ENCODE results near the gene NINJ2. TPM values are rescaled to one million over a fixed set of nuclear protein-coding genes. Genes with fewer than 3 reads are reported as not detected.

NINJ2 gene
- total RNA-seq, 2 donors from 2014 or later: 3.0 to 8.1 TPM

DNA sequence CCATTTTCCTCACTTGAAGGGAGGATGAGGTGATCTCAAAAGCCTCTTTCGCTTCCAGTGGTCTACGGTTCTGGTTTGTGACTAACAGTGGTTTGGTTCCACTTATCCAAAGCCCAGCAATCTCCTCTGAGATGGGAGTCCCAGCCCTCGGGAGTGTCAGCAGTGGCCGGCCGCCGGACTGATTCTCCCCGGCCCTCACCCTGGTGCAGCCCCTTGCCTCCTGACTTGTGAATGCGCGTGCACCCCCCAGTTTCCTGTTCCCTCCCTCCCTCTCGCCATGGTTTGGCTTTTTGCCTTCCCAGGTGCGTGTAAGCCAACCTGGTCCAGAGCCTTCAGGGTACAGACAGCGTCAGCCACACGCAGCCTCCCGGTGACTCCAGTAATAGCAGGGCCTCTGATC lies 129.0 kb downstream of the NINJ2 start:
- Mint-ChIP-seq H3K27ac (no peak overlapping the region), H3K4me3 (no peak overlapping the region), H3K27me3 (ENCODE audit: low read depth) (no peaks in the 10 kb centered on the region), H3K9me3 (peaks cover 6% of the 10 kb centered on the region in 2 donors), H3K36me3 (ENCODE audit: insufficient read depth in 2 of 2) (peaks cover 3 to 4% of the 10 kb centered on the region in 2 donors), H3K4me1 (ENCODE audit: low read depth) (peaks cover 7% of the 10 kb centered on the region)
- no peak for DNase-seq
- ATAC-seq (replicated peaks in 1 of 2): no peak

DNA sequence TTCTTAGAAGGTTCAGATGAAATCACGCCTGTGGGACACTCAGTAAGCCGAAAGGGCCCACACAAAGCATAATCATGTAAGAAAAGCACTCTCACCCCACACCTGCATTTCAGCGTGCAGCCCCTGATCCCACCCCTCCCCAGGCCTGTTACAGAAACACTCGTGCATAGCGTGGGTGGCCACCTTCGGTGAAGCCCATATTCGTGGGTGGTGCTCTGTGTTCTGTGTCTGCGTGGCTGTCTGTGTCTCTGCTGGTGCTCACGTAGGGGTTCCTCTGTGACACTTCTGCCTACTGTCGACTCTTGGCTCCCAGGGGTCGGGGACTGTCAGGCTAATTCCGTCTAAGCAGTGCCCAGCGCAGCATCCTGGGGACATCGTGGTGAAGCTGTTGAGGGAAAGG lies 129.5 kb downstream of the NINJ2 start:
- Mint-ChIP-seq H3K4me1 (ENCODE audit: low read depth) (peaks cover 2% of the 10 kb centered on the region), H3K9me3 (peaks cover 6% of the 10 kb centered on the region in 2 donors), H3K36me3 (ENCODE audit: insufficient read depth in 2 of 2) (peaks cover 3 to 4% of the 10 kb centered on the region in 2 donors), H3K27me3 (ENCODE audit: low read depth) (no peaks in the 10 kb centered on the region), H3K4me3 (no peak overlapping the region), H3K27ac (no peak overlapping the region)
- DNase-seq (no peak), ATAC-seq (replicated peaks in 1 of 2) (no peak)

DNA sequence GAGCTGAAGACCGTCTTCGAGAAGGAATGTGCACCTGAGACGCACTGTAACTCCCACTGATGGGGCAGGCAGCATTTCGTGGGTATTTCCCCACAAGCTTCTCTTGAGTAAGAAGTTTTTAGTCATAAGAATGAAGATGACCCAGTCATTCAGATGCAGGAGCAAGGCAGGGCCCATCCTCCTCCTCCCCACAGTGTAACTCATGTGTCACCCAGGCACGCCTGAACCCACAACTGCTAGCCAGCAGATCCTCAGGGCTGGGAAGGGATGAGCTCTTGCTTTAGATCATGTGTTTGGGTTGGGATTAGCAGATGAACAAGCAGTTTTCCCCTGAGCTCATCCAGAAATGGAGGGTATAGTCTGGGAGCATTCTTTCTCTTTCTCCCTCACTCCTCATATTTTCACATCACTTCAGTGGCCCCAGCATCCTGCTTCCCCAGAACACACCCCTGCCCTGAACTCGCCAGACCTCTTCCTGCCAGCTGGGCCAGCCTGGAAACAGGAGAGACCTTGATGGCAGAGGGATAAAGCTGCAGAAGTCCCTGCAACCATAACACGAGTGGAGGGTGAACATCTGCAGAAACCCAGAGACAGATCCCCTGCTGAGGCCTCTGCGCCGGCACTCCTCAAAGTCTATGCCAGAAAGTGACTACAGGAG lies 130.2 kb downstream of the NINJ2 start:
- no peak overlapping the region for H3K27ac Mint-ChIP-seq
- ATAC-seq (replicated peaks in 1 of 2) (peak in 1 of 2 donors; percentile 61), DNase-seq (no peak)
- H3K9me3 Mint-ChIP-seq: peaks cover 6% of the 10 kb centered on the region in 2 donors
- H3K36me3 Mint-ChIP-seq (ENCODE audit: insufficient read depth in 2 of 2): peaks cover 3 to 4% of the 10 kb centered on the region in 2 donors
- no peaks in the 10 kb centered on the region for H3K27me3 Mint-ChIP-seq (ENCODE audit: low read depth)
- H3K4me3 Mint-ChIP-seq: no peak overlapping the region
- no peaks in the 10 kb centered on the region for H3K4me1 Mint-ChIP-seq (ENCODE audit: low read depth)

DNA sequence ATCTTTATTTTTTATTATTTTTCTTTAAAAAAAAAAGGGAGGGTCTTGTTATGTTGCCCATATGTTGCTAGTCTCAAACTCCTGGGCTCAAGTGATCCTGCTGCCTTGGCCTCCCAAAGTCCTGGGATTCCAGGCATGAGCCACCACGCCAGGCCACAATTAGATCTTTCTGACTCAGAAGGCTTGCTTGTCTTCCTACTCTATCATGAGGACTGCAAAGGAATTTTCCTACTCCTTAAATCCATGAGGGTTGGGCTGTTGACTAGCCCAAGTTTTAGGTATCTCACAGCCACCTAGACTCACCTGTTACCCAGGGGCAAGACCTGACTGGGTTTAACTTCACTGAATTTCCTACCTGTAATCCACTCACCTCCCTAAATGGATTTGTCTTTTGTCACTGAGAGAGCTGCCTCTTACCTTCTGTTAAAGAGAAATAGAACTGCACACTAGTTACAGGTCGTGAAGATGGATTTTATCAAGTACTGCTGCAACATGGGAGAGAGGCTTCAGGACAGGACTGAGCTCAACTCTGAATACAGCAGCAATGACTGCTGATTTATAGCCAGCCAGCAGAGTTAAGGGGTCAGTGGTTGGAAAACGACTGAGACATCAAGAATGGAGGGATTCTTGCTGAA lies 131.2 kb downstream of the NINJ2 start:
- H3K4me3 Mint-ChIP-seq: no peak overlapping the region
- peaks cover 3 to 4% of the 10 kb centered on the region in 2 donors for H3K36me3 Mint-ChIP-seq (ENCODE audit: insufficient read depth in 2 of 2)
- no peaks in the 10 kb centered on the region for H3K4me1 Mint-ChIP-seq (ENCODE audit: low read depth)
- peaks cover 6% of the 10 kb centered on the region in 2 donors for H3K9me3 Mint-ChIP-seq
- H3K27me3 Mint-ChIP-seq (ENCODE audit: low read depth): no peaks in the 10 kb centered on the region
- DNase-seq (no peak), ATAC-seq (replicated peaks in 1 of 2) (no peak)
- H3K27ac Mint-ChIP-seq: no peak overlapping the region

DNA sequence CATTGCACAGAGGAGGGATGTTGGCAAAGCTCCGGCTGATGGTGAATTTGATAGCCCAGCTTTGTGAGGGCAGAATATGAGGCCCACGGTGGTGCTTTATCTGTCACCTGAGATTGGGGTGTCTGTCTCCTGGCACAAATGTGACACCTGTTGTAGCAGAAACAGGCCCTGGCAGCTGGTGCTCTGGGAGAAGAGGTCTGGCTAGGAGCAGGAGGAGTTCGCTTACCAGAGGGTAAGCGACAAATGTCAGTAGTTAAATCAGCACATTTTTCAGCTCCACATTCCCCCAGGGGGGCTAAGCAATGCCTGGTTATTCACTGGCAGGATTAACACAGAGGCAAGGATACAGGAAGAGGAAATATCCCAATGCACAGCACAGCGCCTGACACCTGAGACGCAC lies 132.4 kb downstream of the NINJ2 start:
- DNase-seq: no peak
- H3K4me3 Mint-ChIP-seq: no peak overlapping the region
- peaks cover 6% of the 10 kb centered on the region in 2 donors for H3K9me3 Mint-ChIP-seq
- peaks cover 3 to 4% of the 10 kb centered on the region in 2 donors for H3K36me3 Mint-ChIP-seq (ENCODE audit: insufficient read depth in 2 of 2)
- no peaks in the 10 kb centered on the region for H3K27me3 Mint-ChIP-seq (ENCODE audit: low read depth)
- ATAC-seq (replicated peaks in 1 of 2): no peak
- H3K4me1 Mint-ChIP-seq (ENCODE audit: low read depth): no peaks in the 10 kb centered on the region
- H3K27ac Mint-ChIP-seq: no peak overlapping the region

DNA sequence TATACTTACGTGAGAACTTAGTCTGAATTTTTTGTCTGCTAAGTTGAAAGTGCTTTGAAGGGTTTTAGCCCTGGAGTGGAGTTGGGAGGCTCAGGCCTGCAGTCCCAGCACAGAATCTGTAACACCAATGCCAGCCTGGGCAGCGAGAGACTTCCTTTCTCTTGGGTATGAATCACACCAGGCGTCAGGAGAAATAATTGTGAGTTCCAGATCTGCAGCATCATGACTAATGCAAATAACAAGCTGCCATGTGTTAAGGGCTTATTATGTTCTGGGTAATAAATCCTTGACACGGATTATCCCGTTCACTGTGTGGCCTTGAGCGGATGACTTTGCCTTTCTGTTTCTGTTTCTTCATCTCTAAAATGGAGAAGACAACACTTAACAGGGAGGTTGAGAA lies 132.9 kb downstream of the NINJ2 start:
- no peak overlapping the region for H3K27ac Mint-ChIP-seq
- no peaks in the 10 kb centered on the region for H3K27me3 Mint-ChIP-seq (ENCODE audit: low read depth)
- peaks cover 6% of the 10 kb centered on the region in 2 donors for H3K9me3 Mint-ChIP-seq
- no peak overlapping the region for H3K4me3 Mint-ChIP-seq
- ATAC-seq (replicated peaks in 1 of 2) (no peak), DNase-seq (no peak)
- H3K36me3 Mint-ChIP-seq (ENCODE audit: insufficient read depth in 2 of 2): peaks cover 3 to 4% of the 10 kb centered on the region in 2 donors
- H3K4me1 Mint-ChIP-seq (ENCODE audit: low read depth): no peaks in the 10 kb centered on the region

DNA sequence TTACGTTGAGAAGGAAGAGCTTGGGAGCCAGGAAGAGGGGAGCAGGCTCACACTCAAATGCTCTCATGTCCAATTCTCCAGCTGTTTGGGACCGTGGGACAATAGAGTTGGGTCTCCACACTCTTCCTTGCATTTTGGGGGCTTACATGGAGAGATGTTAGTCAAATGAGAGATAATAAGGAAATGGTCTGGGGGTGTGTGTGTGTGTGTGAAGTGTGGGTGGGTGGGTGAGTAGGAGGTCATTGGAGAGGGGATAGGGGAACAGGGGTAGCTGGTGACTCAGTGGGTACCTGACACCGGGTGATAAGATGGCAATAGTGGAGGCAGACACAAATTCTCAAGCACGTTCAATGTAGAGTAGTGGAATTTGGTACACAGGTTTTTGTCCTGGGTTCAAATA lies 135.5 kb downstream of the NINJ2 start:
- ATAC-seq (replicated peaks in 1 of 2) (no peak), DNase-seq (no peak)
- peaks cover 6% of the 10 kb centered on the region in 2 donors for H3K9me3 Mint-ChIP-seq
- H3K27me3 Mint-ChIP-seq (ENCODE audit: low read depth): no peaks in the 10 kb centered on the region
- peaks cover 3 to 4% of the 10 kb centered on the region in 2 donors for H3K36me3 Mint-ChIP-seq (ENCODE audit: insufficient read depth in 2 of 2)
- no peak overlapping the region for H3K27ac Mint-ChIP-seq
- no peak overlapping the region for H3K4me3 Mint-ChIP-seq
- no peaks in the 10 kb centered on the region for H3K4me1 Mint-ChIP-seq (ENCODE audit: low read depth)

DNA sequence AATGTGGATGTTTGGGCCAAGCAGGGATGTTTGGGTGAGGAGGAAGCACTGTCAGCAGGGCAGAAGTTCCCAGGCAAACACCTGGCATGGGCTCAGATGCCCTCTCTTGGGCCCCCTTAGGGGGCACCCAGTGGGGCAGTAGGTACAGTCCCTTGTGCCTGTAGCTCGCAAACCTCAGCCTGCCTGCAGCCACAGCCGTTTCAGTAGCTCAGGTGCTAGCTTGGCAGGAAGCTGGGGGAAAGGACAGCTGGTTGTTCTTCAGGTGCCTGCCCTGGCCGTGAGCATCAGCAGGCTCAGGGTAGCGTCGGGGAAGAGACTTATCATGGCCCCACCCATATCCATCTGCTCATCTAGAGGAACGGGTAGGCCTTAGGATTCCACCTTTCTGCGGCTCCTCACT lies 136.0 kb downstream of the NINJ2 start:
- Mint-ChIP-seq H3K4me3 (no peak overlapping the region), H3K27me3 (ENCODE audit: low read depth) (no peaks in the 10 kb centered on the region), H3K4me1 (ENCODE audit: low read depth) (no peaks in the 10 kb centered on the region), H3K9me3 (peaks cover 3 to 4% of the 10 kb centered on the region in 2 donors), H3K27ac (no peak overlapping the region), H3K36me3 (ENCODE audit: insufficient read depth in 2 of 2) (peaks cover 2 to 3% of the 10 kb centered on the region in 2 donors)
- ATAC-seq (replicated peaks in 1 of 2): no peak
- DNase-seq: no peak

DNA sequence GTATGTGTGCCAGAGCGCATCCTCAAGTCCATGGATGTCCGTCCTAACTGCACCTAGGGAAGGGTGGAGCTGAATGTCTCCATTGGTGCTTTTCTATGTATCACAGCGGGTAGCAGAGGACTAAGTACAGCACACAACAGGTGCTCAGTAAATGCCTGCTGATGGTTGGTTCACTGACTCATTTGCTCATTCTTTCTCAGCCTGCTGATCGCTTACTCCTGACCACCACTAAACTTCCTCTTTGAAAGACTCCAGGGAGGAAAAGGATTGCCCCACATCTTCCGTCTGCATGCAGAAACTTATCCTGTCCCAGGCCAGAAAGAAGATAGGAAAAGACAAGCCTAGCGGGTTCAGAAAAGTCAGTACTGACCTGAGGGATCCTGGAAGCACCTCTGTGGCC lies 137.2 kb downstream of the NINJ2 start:
- H3K9me3 Mint-ChIP-seq: no peaks in the 10 kb centered on the region
- no peak for ATAC-seq (replicated peaks in 1 of 2)
- no peak for DNase-seq
- no peaks in the 10 kb centered on the region for H3K36me3 Mint-ChIP-seq (ENCODE audit: insufficient read depth in 2 of 2)
- no peaks in the 10 kb centered on the region for H3K27me3 Mint-ChIP-seq (ENCODE audit: low read depth)
- no peak overlapping the region for H3K27ac Mint-ChIP-seq
- no peaks in the 10 kb centered on the region for H3K4me1 Mint-ChIP-seq (ENCODE audit: low read depth)
- H3K4me3 Mint-ChIP-seq: no peak overlapping the region

DNA sequence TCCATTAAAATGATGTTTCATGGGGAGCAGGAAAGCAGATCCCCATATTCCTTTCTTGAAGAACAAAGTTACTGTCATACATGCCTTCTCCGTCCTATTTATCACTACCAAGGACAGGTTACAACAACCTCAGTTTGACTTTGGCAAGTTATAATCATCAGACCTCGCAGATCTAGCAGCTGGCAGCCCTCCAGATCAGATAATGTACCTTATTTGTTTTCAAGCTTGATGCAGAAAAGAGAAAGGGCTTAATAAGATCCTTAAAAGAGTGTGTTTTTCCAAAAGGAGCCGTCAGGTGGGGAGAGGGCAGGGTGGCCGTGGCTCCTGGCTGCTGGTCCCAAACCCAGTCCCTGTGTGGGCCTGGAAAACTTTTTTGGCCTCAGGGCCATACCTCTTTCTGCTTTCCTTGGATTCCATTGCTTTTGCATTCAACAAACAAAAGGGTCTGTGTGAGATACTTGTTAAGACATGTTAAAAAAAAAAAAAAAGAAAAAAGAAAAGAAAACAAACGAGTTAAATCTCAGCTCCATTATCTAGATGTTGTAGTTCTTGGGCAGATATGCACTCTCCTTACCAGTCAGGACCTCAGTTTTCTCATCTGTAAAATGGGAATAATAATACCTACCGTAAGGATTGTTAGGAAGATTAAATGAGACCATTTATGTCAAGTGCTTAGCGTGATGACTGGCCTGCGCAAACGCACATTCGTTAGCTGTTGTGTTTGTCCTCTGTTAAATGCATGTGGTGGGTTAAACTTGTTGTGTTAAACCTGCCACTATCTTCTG lies 138.9 kb downstream of the NINJ2 start:
- no peaks in the 10 kb centered on the region for H3K36me3 Mint-ChIP-seq (ENCODE audit: insufficient read depth in 2 of 2)
- ATAC-seq (replicated peaks in 1 of 2): no peak
- no peaks in the 10 kb centered on the region for H3K4me1 Mint-ChIP-seq (ENCODE audit: low read depth)
- H3K27ac Mint-ChIP-seq: no peak overlapping the region
- no peak overlapping the region for H3K4me3 Mint-ChIP-seq
- no peak for DNase-seq
- H3K27me3 Mint-ChIP-seq (ENCODE audit: low read depth): peaks cover 6% of the 10 kb centered on the region
- no peaks in the 10 kb centered on the region for H3K9me3 Mint-ChIP-seq

DNA sequence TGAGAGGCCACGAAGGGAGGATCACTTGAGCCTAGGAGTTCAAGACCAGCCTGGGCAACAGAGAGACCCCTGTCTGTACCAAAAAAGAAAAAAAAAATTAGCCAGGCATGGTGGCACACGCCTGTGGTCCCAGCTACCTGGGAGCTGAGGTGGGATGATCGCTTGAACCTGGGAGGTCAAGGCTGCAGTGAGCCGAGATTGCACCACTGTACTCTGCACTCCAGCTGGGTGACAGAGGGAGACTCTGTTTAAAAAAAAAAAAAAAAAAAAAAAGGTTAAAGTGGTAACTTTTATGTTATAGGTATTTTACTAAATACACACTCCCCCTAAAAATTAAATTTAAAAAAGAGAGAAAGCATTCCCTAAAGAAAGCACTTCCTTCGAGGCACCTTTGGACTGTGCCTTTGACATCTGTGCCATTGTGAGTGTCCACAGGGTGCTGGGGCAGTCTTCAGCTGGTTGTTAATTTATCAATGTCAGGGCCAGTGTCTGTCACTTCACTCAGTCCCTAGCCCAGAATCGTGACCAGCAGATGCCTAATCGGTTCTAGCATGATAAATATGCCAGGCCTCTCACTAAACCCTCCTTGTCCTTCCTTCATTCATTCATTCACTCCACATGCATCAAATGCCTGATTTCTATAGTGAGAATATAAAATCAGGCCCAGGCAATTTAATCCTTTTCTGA lies 140.4 kb downstream of the NINJ2 start:
- Mint-ChIP-seq H3K27me3 (ENCODE audit: low read depth) (peaks cover 6% of the 10 kb centered on the region), H3K9me3 (no peaks in the 10 kb centered on the region), H3K4me1 (ENCODE audit: low read depth) (no peaks in the 10 kb centered on the region), H3K36me3 (ENCODE audit: insufficient read depth in 2 of 2) (no peaks in the 10 kb centered on the region), H3K27ac (no peak overlapping the region), H3K4me3 (no peak overlapping the region)
- DNase-seq (no peak), ATAC-seq (replicated peaks in 1 of 2) (no peak)

DNA sequence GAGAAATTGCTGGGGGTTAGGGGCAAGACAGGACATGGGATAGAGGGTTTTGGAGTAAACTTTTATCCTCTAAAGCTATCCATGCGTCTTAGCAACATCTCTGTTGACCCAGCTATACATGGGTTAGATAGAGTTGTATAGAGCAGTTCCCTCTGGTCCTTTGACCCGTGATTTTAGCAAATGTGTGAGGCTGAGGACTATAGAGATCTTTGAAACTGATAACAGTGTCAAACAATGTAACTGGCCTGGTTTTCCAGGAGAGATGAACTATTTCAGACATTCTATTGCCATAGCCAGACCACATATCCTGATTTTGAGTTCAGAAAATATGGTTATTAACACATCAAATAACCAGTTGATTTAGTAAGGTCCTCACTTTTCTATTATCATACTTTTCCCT lies 143.1 kb downstream of the NINJ2 start:
- H3K27ac Mint-ChIP-seq: no peak overlapping the region
- no peaks in the 10 kb centered on the region for H3K4me1 Mint-ChIP-seq (ENCODE audit: low read depth)
- ATAC-seq (replicated peaks in 1 of 2): no peak
- no peaks in the 10 kb centered on the region for H3K36me3 Mint-ChIP-seq (ENCODE audit: insufficient read depth in 2 of 2)
- no peak for DNase-seq
- H3K4me3 Mint-ChIP-seq: no peak overlapping the region
- H3K9me3 Mint-ChIP-seq: no peaks in the 10 kb centered on the region
- H3K27me3 Mint-ChIP-seq (ENCODE audit: low read depth): peaks cover 6% of the 10 kb centered on the region

DNA sequence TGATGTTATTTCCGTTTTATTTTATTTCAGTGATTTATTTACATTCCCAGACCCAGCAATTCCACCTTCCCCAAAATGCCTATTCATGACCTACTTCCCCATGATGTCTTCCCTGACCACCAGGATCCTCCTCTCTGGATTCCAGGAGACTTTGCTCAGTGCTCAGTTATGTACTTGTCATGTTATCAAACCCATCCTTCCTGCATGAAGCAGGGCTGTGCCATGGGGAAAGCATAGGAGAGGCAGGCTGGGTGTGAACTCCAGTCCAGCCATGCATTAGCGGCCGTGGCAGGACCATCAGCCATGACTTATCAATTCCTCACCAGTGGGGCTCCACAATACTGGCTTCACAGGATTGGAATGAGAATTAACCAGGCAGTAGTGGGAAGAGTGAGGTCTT lies 145.7 kb downstream of the NINJ2 start:
- no peaks in the 10 kb centered on the region for H3K9me3 Mint-ChIP-seq
- H3K4me1 Mint-ChIP-seq (ENCODE audit: low read depth): no peaks in the 10 kb centered on the region
- no peak overlapping the region for H3K27ac Mint-ChIP-seq
- no peak for ATAC-seq (replicated peaks in 1 of 2)
- no peak for DNase-seq
- H3K36me3 Mint-ChIP-seq (ENCODE audit: insufficient read depth in 2 of 2): no peaks in the 10 kb centered on the region
- H3K4me3 Mint-ChIP-seq: no peak overlapping the region
- H3K27me3 Mint-ChIP-seq (ENCODE audit: low read depth): peaks cover 13% of the 10 kb centered on the region
